NCI-H2171 treated with DMSO at 0.1 percent for 48 hours (cell line): ENCODE results near the gene MTHFR.

Source experiments
- DNase-seq: peaks from one replicate; lab custom pipeline; 2025; lab: John Stamatoyannopoulos, UW

Gene MTHFR

DNA sequence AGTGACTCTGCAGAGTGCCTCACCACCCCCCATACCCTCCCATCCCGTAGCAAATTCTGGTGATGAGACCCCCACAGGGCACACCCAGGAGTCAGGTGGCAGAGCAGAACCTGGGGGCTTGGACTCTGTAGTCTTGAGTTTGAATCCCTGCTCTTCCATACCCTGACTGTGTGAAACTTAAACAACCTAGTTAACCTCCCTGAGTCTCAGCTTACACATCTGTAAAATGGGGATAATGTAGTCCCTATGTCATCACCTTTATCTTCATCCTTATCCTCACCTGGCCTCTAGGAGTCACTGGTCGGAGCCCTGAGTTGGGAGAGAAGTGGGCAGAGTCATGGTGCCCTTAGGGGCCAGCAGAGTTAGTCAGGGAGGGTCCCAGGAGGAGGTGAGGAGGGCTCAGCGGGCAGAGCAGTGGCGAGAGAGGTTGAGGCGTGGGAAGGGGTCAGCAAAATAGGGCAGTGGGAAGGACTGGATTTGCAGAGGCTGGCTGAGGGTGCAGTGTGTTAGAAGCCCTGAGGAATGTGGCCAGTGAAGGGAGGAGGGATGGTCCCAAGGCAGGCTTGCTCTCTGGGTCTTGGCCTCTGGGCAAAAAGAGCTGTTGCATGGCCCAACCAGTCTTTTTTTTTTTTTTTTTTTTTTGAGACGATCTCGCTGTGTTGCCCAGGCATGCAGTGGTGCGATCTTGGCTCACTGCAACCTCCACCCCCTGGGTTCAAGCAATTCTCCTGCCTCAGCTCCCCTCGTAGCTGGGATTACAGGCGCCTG, 25.2 kb downstream of the MTHFR start:
- no peak for DNase-seq

DNA sequence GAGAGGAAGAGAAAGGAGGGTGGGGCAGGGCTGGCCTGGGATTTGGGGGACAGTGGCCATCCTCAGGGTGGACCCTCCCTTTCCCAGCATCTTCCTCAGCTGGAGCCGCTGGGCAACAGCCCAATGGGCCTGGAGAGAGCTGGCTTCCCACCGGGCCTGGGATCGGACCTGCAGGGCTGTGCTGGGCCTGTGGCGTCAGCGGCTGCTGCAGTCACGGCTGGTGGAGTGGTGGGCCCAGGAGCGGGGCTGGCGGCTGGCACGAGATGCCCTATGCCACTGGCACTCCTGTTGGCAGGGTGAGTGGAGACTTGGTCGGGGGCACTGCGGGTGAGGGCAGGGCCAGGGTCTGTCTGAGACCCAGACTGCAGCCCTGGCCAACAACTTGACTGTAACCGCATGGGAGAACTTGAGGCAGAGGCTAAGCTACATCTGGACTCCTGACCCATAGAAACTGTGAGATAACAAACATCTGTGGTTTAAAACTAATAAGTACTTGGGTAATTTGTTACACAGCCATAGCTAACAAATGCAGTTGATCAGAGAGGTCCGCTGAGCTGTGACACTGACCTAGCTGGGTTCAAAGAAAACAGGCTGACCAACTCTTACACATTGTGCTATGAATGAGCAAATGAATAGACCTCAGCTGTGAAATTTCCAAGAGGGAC, 25.9 kb downstream of the MTHFR start:
- DNase-seq = no peak

DNA sequence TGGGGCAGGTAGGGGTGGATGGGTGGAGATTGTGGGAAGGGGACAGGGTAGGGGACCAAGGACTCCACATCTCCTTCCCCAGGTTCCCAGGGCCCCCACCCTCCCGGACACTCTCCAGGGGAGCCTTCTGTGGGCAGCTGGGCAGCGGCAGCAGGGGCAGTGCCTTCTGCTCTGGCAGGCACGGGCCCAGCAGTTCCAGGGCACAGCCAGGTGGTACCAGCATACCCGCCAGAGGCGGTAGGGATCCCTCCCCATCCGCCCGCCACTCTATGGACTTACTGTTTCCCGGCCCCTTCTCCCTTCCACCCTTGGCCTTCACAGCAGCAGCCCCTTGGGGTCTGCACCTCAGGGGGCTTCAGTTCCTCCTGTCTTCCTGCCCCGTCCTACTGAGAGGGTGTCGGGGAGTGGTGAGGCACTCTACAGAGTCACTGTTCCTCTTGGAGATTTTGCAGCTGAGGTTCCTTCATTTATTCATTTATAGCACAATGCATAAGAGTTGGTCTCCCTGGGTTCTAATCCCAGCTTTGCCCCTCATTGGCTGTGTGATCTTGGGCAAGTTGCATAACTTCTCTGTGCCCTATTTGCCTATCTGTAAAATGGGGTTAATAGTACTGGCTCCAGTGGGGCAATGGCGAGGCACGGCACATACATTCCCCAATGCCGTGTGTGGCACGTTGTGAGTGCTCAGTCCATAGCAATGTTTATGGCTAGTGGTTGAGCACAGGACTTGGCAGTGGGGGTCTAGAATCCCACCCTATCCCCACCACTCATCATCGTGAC, 26.7 kb downstream of the MTHFR start:
- DNase-seq = no peak

DNA sequence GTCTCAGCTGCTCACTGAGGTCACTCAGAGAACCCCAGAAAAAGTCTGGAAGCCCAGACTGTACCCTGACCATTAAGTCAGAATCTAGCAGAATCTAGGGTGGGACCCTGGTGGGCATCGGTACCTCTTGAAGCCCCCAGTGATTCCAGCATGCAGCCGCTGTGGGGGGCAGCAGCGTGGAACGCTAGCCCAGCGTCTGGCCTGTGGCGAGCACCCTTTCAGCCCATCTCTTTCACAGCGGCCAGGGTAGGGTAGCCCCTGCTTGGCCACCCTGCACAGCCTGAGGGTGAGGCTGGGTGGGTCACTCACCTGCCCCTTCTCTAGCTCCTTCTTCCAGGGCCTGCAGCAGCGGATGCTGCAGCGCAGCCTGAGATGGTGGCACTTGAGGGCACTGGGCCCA, 27.4 kb downstream of the MTHFR start:
- DNase-seq = no peak

DNA sequence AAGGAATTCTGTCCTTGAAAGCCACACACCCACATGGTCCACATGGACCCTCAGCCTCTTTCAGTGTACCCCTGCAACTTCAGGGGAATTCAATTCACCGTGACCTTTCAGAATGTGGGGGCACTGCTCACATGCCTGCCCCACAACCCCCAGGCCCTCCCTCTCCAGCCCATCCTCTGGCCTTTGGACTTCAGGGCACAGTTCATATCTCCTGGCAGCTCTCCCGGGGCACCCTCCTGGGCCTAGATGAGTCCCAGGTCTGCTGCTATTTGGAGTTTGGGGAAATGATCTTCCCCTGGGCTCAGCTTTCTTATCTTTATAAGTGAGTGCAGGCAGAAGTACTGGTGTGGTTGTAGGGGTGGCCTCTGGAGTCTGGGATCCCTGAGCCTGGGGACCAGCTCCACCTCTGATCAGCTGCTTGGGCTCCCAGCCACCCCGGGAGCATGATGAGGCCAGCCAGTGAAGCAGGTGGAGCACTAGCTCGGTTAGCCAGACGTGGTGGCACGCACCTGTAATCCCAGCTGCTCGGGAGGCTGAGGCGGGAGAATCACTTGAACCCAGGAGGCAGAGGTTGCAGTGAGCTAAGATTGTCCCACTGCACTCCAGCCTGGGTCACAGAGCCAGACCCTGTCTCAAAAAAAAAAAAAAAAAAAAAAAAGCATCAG, 28.0 kb downstream of the MTHFR start:
- DNase-seq = no peak

DNA sequence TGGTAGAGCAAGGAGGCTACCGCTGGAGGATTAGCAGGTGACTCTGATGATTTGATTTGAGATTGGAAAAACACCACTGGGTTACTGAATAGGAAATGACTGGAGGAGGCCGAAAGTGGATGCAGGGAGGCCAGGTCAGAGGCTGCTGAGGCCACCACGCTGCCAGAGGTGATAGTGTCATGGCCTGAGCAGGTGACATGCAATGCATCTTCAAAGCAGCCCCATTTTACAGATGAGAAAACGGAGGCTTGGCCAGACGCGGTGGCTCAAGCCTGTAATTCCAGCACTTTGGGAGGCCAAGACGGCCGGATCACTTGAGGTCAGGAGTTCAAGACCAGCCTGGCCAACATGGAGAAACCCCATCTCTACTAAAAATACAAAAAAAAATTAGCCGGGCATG, 31.0 kb downstream of the MTHFR start:
- no peak for DNase-seq

DNA sequence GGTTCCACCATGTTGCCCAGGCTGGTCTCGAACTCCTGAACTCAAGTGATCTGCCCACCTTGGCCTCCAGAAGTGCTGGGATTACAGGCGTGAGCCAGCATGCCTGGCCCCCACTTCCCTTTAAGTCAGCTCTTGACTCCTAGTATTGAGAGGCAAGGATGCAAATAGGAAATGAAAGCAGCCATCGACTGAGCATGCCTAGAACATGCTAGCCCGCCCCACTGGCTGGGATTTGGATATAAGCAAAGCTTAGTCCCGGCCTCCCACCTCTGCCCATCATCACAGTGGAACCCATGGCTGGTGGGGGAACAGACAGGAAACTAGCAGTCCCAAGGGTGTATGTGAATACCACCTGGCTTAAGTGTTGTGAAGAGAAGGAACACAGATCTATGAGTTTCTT, 33.3 kb downstream of the MTHFR start:
- no peak for DNase-seq

DNA sequence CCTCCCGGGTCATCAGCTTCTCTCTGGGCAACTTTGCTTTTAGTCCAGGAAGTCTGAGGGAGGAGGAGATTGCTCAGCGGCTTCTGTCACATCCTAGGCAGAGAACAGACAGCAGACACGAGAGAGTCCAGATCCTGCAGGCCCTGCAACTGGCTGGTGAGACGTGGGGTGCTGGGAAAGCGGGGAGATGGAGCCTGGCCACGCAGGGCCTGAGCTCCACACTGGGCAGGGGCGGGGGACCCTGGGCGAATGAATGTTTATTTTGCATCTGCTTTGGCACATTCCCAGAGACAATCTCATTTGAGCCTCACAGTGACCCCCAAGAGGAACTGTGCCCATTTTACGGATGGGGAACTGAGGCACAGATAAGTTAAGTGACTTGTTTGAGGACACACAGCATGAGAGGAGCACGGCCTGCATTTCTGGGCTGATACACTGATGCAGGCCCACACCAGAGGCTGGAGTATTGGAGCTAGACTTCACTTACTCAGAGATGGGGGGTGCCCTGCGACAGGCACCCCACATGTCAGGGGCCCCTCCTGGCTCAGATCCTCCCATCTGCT, 34.2 kb downstream of the MTHFR start:
- no peak for DNase-seq

DNA sequence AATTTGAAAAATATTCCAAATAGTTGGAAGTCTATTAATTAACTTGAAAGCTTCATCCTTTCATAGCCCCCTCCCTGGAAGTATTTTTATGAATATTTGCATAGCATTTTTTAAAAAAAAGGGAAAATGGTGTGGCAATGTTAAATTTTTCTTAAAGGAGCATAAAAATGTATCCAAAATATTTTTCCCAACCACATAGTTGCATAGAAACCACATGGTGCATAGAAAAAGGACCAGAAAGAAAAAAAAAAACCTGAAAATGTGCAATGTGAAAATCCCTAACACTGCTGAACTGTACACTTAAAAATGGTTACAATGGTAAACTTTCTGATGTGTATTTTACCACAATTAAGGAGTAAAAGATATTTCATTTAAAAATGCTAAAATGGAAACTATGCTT, 35.8 kb downstream of the MTHFR start:
- DNase-seq = no peak

DNA sequence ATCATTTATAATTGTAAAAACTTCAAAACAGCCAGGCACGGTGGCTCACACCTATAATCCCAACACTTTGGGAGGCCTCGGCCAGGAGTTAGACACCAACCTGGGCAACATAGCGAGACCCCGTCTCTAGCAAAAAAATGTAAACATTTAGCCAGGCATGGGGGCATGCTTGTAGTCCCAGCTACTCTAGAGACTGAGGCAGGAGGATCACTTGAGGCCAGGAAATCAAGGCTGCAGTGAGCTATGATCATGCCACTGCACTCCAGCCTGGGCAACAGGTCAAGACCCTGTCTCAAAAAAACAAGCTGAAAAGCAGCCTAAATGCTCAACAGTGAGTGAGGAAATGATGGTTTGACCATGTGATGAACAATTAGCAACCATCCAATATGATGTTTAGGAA, 36.5 kb downstream of the MTHFR start:
- no peak for DNase-seq

DNA sequence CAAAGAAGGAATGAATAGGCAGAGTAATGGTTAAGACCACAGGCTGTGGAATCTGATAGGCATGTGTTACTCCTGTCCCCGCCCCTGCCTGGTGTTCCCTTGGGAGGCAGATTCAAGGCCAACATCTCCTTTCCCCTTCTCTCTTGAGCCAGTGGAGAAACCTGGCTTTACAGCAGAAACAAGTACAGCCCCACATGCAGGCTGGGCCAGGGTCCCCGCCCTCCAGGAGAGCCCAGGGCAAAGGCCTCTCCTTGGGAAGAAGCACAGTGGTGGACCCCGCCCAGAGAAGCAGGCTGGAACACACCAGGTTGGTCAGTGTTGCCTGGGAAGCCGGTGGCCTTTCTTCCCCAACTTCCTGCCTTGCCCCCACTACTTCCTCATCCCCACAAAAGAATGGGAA, 36.9 kb downstream of the MTHFR start:
- DNase-seq = peak; percentile 40

DNA sequence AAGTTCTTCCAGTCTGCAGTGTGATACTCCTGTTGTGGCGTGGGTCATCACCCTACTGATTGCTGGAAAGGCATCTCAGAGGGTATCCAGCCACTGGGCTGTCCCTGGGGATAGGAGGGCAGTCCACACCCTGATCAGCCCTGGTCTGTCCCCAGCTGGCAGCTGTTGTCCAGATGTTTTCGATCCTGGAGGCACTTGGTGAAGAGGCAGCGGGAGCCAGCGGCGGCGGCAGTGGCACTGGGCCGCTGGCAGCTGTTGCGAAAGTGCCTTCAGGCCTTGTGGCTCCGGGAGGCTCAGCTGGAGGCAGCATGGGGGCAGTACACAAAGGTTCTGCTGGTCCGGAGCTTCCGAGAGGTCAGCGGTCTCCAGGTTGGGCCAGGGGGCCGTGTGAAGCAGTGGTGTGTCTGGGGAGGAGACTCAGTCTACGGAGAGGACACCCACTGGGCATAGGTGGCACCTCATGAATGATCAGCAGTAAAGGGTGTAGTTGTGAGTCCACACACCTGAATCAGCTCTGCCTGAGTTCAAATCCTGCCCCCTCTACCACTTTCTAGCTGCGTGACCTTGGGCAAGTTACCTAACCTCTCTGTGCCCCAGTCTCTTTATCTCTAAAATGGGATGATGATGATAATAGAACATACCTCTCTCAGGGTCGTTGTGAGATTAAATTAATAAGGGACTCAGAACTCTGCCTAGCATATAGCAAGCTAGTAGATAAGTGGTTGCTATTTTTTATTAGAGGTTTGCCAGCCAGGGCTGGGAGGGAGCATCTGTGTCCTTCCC, 37.7 kb downstream of the MTHFR start:
- no peak for DNase-seq

DNA sequence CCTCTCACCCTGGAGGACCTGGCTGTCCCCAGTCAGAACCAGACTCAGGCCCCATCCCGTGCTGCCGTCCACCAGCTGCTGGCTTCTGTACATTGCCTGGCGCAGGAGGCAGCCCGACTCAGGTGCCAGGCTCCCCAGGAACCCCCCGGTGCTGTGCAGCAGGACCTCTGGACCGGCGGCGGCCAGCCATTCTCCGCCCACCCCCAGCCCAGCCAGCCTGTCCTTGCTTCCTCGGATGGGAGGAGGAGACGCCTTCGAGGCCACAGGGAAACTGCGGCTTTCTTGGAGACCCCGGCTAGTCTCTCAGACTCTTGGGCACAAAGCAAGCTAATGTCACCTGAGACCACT, 39.4 kb downstream of the MTHFR start:
- no peak for DNase-seq

DNA sequence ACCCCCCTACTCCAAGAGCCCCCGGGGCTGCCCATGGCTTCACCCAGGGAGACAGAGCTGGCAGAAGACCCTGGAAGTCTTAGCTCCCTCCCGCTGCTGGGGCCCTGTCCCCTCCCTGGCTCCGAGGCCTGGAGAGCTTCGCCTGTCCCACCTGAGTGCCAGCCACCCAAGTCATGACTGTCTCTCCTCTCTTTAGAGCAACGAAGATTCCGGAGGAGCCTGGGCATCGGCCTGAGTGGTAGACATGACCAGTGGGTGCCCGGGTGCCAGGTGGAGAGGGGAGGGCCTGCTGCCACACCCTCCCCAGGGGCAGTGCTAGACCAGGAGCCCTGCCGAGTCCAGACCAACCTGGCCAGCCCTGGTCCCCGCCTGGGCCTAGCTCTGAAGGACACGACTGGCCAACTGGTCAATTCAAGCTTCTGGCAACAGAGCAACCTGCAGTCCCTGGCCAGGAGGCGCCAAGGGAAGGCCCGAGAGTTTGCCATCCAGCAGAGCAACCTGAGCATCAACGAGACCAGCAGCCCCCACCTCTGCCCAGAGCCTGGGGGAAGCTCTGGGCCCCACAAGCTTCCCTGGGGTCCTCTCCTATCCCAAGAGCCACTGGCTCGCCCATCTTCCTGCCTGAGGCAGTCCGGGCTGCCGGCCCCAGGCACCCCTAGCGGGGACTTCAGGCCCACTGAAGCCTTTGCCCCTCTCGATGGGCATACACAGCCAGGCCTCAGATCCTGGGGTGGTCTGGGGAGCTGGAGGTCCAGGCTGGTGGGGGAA, 39.9 kb downstream of the MTHFR start:
- DNase-seq = no peak

DNA sequence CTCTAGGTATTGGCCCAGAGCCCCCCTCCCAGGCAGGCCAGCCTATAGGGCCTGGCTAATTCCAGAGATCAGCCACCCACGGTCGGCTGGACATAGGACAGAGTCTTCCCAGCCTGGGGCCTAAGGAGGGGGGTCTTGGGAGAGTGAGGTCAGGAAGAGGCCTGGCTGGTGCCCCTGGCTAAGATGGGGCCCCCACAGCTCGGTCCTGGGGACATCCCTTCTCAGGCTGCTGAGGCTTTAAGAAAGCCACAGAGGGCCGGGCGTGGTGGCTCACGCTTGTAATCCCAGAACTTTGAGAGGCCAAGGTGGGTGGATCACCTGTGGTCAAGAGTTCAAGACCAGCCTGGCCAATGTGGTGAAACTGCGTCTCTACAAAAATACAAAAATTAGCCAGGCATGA, 41.2 kb downstream of the MTHFR start:
- DNase-seq = no peak

DNA sequence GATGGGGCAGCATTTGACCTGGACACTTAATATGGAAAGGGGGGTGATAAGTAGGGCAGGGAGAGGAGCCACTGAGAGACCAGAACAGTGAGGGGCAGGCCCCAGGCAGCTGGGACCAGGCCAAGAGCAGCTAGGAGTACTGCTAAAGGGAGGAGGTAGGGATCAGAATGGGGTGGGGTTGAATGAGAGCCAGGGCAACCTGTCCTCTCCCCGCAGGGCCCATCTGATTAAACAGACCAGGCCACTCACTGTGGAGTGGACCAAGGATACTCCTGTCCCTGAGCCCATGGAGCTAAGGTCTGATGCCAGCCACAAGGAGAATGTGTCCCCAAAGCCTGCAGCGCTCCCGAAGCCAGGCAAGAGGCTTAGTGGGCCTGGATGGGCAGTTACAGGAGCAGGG, 41.6 kb downstream of the MTHFR start:
- DNase-seq = no peak

DNA sequence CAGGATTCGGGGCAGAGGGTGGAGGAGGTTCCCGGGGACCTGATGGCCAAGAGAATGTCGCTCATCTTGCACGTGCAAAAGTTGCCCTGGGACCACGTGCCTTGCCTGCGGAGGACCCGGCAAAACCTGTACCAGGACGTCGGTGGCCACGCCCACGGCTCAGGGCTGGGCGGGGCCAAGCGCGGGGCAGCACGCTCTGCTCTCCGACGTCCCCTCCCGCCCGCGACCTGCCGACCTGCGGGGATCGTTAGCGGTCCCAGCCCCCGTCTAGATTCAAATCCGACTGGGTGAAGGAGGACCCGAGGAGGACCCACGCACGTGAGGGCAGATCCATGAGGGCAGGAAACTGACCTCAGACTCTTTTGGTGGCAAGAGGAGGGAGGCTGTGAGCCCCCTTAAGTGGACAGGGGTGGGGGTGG, 43.8 kb downstream of the MTHFR start, which contains the start of gene C1orf167:
Gene C1orf167, plus strand, starts transcription at position 206 of the 419 bp plus-strand sequence. CDS start 2,208 bp downstream, outside the sequence.
- no peak for DNase-seq

DNA sequence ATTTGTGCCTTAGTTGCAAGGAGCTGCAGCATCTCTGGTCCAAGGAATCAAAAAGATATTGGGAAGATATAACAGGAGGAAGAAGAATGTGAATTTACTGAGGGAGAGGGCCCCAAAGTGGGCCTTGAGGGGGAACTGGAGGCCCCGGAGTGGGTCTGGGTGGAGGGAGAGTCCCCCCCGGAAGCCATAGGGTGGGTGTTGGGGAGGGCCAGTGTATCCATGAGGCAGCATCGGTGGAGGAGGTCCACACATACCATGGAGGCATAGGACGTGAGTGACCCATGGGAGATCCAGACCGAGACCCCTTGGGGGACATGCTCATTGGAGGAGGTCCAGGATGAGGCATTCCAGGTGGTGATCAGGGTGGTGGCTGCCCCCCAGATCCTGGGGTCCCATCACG, 44.5 kb downstream of the MTHFR start:
- no peak for DNase-seq

DNA sequence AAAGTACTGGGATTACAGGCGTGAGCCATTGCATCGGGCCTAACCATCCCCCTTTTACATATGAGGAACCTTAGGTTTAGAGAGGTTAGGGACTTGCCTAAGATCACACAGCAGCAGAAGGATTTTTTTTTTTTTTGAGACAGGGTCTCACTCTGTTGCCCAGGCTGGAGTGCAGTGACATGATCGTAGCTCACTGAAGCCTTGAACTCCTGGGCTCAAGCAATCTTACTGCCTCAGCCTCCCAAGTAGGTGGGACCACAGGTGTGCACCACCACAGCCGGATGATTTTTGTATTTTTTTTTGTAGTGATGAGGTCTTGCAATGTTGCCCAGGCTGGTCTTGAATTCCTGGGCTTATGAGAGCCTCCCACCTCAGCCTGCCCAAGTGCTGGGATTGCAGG, 46.0 kb downstream of the MTHFR start:
- no peak for DNase-seq

DNA sequence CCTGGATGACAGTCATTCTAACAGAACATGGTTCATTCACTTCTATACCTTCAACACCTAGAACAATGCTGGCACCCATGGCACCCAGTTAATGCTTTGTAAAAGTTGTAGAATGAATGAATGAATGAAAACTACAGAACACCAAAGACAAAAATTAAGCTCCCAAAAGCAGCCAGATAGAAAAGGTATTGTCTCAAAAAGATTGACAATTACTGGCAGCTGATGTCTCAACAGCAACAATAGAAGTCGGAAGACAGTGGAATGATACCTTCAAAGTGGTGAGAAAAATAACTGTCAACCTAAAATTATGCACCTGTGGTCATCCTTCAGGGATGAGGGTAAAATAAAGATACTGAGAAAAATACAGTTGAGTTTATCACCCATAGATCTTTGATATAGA, 48.7 kb downstream of the MTHFR start:
- no peak for DNase-seq
